HTR-8/SVneo (cell line): Measurements from ENCODE around the gene HMGB1.
A peak's percentile ranks its signal among the peaks of the same experiment; 100 is the strongest.

Source experiments
- DNase-seq: peaks from one replicate; pipeline ENCODE4 v3.0.0; 2011; ENCODE audit warnings: low spot score, mixed read lengths; ENCODE audit not compliant: insufficient read length
- FAIRE-seq: peaks from 2 replicates; lab custom pipeline; 2011; peaks lifted over from hg19 to GRCh38; lab: Jason Lieb, UNC

The HMGB1 gene

GRCh38 chr13:30435911-30436451 is 29.8 kb downstream of the HMGB1 start:
- FAIRE-seq (no peak), DNase-seq (no peak)

DNA sequence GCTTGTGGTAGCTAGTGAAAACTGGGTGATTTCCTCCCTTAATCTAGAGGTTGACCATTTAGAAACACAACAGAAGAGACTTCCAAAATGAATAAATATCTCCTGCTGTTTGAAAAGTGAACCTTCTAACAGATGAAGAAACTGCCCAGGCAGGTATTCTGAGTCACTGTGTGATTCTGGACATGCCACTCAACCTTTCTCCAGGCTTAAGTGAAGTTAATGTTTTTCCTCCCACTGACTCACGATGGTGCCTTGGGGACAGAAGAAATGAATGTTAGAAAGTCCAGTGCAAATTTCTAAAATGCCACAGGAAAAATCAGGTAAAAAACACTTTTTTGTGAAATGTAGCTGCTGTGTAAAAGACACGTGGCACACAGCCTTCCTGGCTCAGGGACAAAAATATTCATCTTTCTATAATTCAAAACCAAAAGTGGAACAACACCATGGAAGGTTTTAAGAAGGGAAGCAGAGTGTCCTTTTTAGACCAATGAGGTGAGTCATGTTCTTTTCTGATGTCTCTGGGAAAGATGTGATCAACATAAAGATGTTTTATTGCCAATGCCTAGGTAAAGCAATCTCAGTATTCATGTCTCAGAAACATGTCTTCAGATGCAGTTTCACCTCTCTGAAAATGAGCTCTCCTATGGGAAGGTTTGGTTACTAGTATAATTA is 34.3 kb downstream of the HMGB1 start:
- FAIRE-seq: no peak
- DNase-seq: no peak

DNA sequence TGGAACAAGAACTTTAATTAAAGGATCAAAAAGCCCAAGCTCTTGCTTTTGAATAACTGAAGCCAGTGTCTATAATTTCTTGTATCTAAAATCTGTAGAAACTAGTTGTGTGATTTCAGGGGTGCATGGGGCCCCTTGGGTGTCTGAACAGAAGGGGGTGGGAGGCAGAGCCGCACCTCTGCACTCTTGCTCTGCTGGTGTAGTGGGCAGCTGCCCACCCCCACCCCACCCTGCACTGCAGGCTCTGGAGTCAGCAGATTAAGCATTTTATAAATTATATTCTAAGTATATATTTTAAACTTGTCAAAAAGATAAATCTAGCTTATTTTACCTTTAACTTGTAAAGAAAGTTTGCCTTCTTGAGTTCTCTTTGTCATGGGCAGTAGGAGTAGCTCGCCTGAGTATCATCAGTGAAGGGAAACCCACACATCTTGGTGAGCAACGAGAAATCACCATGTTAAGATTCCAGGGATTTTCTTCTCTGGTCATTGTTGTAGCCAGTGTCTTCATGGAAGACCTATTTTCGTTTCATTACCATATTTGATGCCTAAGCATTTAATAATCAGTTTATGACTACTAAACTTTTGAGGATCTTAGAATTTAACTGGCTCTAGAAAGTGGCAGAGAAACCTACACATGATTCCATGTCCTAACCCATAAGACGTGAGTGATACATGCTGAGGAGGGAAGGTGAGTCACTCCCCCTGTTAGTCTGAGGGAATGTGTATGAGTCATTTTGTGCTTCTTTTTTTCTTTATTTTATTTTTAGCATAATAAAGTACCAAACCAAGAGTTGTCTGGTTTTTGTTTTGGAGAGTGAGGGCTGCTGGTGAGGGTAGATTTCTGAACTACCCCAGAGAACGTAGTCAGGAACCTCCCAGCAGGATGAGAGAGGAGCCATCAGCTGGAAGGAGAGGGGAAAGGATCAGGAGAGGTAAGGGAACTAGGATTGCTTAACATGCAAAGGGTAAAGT is 35.7 kb downstream of the HMGB1 start:
- DNase-seq: peak; percentile 62
- FAIRE-seq: no peak

GRCh38 chr13:30429235-30429634 is 36.5 kb downstream of the HMGB1 start:
- DNase-seq (no peak), FAIRE-seq (no peak)

- DNase-seq (no peak), FAIRE-seq (no peak)
Observed at GRCh38 chr13:30423891-30424290, 41.8 kb downstream of the HMGB1 start.

GRCh38 chr13:30422054-30422839 is 43.5 kb downstream of the HMGB1 start, which contains the start of gene UBE2L5:
UBE2L5 (plus strand) TSS chr13:30422493; CDS start chr13:30427991, 5,498 bp downstream.
- DNase-seq (no peak), FAIRE-seq (no peak)

DNA sequence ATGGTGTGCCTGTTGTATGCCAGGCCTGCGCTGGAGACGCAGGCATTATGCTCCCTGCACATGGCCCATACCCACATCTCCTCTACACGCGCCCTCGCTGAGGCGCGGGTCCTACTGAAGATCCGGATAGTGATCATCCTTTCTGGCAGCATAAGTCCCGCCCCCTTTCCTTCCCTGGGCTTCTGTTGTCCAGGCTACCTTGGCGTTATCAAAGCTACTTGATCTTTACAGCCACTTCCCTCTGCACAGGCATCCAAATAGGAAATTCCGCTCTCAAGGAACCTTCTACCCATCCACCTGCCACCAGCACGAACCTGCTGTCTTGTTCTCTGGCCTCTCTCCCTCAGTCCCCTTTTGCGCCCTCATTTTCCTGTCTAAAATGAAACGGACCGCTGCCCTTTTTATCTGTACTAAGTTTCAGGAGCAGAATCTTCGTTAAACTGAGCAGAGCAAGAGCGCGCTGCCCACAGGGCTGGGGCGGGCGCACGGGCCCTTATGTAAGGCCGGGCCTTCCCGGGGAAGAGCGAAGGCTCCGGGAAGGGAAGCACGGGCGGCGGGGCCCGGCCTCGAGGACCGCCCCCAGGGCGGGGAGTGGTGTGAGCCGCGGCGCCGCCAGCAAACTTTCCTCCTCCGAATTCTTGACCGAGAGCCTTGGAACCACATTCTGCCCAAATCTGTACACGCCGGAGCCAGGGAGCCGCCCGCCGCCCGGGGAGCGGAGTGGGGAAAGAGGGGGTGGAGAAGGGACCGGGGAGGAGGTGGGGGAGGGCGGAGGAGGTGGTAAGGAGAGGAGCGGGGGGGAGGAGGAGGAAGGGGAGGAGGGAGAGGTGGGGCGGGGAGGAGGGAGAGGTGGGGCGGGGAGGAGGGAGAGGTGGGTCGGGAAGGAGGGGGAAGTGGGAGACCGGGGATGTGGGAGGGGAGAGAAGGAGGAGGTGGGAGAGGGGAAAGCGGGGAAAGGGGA is 44.4 kb downstream of the HMGB1 start:
- DNase-seq (peak; percentile 50), FAIRE-seq (peak; percentile 20)

DNA sequence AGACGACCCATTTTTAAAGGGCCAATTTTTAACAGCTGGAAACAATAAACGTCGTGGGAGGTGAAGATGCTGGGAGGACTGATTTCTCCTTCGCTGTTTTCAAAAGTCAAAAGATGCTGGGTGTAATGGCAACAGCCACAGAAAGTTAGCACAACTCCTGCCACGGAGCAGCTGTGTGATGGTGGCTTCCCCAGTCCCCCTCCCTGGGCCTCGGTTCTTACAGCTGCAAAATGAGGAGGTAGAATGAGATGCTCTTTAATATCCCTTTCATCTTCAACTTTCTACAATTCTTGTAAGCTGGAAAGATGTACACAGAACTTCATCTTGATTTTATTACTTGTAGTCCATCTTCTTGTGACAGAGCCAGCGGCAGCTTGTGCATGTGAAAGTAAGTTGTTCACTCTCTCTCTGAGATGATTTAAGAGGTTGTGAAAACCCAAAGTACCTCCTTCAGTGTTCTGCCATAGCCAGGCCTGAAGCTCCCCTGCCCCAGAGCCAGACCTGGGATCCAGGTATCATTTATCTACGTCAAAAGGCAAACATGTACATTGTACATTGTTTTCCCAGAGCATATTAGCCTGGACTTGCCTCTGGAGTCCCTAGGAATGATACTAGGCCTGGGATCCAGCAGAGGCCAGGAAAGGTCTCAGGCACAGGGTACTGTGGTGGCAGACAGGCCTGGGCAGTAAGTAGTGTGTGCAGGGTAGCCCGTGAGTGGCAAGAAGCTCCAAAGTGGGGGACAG is 46.8 kb downstream of the HMGB1 start:
- FAIRE-seq (no peak), DNase-seq (no peak)

DNA sequence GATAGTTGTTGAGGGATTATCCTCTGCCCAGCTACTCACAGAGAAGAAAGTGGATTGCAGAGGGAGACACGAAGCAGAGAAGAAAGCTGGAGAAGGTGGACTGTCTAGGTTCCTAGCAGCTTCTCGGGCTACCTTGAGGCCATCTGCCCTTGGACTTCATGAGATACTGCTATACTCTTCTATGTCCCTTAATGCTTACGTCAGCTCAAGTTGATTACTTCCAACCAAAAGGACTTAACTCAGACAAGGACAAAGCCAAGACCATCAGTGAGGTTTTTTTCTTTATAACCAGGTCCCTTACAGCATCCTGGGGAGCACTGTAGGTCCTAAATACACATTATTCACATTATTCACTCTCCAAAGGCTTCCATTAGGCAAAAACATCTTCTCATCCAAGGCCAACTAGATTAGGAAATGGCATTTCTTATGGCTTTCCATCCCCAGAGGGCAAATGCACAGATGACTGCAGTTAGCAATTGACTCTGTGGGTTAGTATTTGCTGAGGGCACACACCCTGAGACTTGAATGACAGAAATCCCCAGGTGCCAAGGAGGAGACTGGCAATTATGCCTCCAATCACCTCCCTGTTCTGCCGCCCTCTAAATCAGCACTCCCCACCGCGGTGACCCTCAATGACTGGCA is 47.5 kb downstream of the HMGB1 start:
- DNase-seq (no peak), FAIRE-seq (no peak)

GRCh38 chr13:30416471-30416870 is 49.3 kb downstream of the HMGB1 start:
- DNase-seq (no peak), FAIRE-seq (no peak)

- DNase-seq (no peak), FAIRE-seq (no peak)
Observed at GRCh38 chr13:30415430-30416030, 50.2 kb downstream of the HMGB1 start.

GRCh38 chr13:30413842-30414241 is 51.9 kb downstream of the HMGB1 start:
- no peak for FAIRE-seq
- no peak for DNase-seq

DNA sequence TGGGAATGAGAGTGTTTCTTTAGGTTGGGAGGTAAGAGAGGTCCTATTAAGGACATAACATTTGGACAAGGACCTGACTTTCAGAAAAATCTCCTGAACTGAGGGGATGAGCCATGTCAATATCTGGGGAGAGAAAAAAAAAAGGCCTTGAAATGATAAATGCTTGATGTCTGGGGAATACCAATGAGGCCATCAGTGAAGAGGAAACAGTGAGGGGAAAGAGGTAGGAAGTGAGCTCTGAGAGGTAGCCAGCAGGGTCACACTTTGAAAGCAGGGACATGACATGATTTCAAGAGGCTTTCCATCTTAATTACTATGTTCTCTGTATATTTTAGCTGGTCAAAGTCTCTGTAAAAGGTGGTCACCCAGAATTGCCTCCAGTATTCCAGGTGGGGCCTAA is 53.4 kb downstream of the HMGB1 start:
- FAIRE-seq: no peak
- DNase-seq: no peak

- DNase-seq (no peak), FAIRE-seq (no peak)
Observed at GRCh38 chr13:30410705-30411125, 55.0 kb downstream of the HMGB1 start.

GRCh38 chr13:30409886-30410704 is 55.6 kb downstream of the HMGB1 start:
- FAIRE-seq (no peak), DNase-seq (no peak)

GRCh38 chr13:30408319-30409101 is 57.2 kb downstream of the HMGB1 start:
- DNase-seq (no peak), FAIRE-seq (no peak)
